K562 (cell line): ENCODE measurements around the gene GPNMB. TPM values are rescaled to one million over a fixed set of nuclear protein-coding genes. Genes with fewer than 3 reads are reported as not detected.

Experiments used
- ATAC-seq: fragments of 200-7000 bp; cut with Tn5 transposase; 3 replicates; pipeline ENCODE4 v1.9.1; 2020; ENCODE audit warnings: moderate library complexity
- BruUV-seq: library from RNA; stranded (reverse); fragments of 400-500 nt; replicated peaks from 2 replicates; lab custom pipeline; 2021; lab: Mats Ljungman, UMichigan
- CTCF ChIA-PET: fragments of 300-600 bp; formaldehyde crosslinking; extraction: SDS; loops from one replicate; lab custom pipeline; 2021; ENCODE audit warnings: low intra/inter-chr PET ratio; lab: Yijun Ruan, JAX
- POLR2A ChIA-PET: fragments of 300-600, 350-650 bp; sonication (Branson Sonifier 250); formaldehyde crosslinking; extraction: SDS; loops from one replicate; lab custom pipeline; 2021; ENCODE audit warnings: antibody characterized with exemption, inconsistent platforms; lab: Yijun Ruan, JAX
- DNase-seq, 4 experiments: peaks; one replicate each; pipeline versions ENCODE4 v3.0.0 to v3.0.0-alpha.2; 2011 to 2018; ENCODE audit warnings: low spot score in 3 of 4, mixed read lengths in 3 of 4; ENCODE audit errors: extremely low read depth in 1 of 4
- FAIRE-seq: peaks from 2 replicates; lab custom pipeline; 2011; peaks lifted over from hg19 to GRCh38; lab: Jason Lieb, UNC
- H2AFZ ChIP-seq: 2 replicates; pipeline ENCODE4 v1.6.0; 2011; ENCODE audit warnings: low read depth, low read length, control low read depth, inconsistent platforms
- H3K27ac ChIP-seq: fragments of 200-600 bp; 3 replicates; pipeline ENCODE4 v1.8.0; 2011; ENCODE audit warnings: low read depth, mild to moderate bottlenecking, control low read depth, inconsistent platforms, low read length, moderate library complexity, mixed read lengths; ENCODE audit errors: extremely low read depth
- H3K27me3 ChIP-seq, 2 experiments: fragments of 300-600 bp in 1 of 2; 2 replicates in 1 of 2; 3 replicates in 1 of 2; pipeline versions ENCODE4 v1.6.0 to v1.8.0; 2011; ENCODE audit warnings: inconsistent platforms in 2 of 2, low read length in 2 of 2, mild to moderate bottlenecking in 1 of 2, mixed read lengths in 1 of 2, moderate library complexity in 1 of 2; ENCODE audit not compliant: control insufficient read depth in 2 of 2, insufficient read depth in 2 of 2
- H3K36me3 ChIP-seq: fragments of 300-600 bp; 3 replicates; pipeline ENCODE4 v1.8.0; 2011; ENCODE audit warnings: mild to moderate bottlenecking, low read length, inconsistent platforms; ENCODE audit not compliant: control insufficient read depth, insufficient read depth
- H3K4me1 ChIP-seq, 2 experiments: fragments of 200-600 bp in 1 of 2; replicated peaks in 1 of 2; 2 replicates in 1 of 2; 3 replicates in 1 of 2; pipeline versions ENCODE4 v1.5.1 to v1.8.0; 2011; ENCODE audit warnings: inconsistent platforms in 2 of 2, low read length in 2 of 2, mild to moderate bottlenecking in 1 of 2, mixed read lengths in 1 of 2, moderate library complexity in 1 of 2; ENCODE audit not compliant: control insufficient read depth in 2 of 2, insufficient read depth in 2 of 2
- H3K4me2 ChIP-seq: 2 replicates; pipeline ENCODE4 v1.6.1; 2011; ENCODE audit warnings: low read length, control low read depth, inconsistent platforms, mixed read lengths; ENCODE audit not compliant: insufficient read depth
- H3K4me3 ChIP-seq: fragments of 200-600 bp; sonication (generic), shearing (Covaris generic); 2 replicates; pipeline ENCODE4 v1.5.1; 2016; ENCODE audit warnings: control low read depth, inconsistent platforms
- H3K79me2 ChIP-seq: fragments of 200-600 bp; 3 replicates; pipeline ENCODE4 v1.8.0; 2011; ENCODE audit warnings: low read length, inconsistent platforms; ENCODE audit not compliant: control insufficient read depth, insufficient read depth
- H3K9ac ChIP-seq, 2 experiments: 2 replicates each; pipeline versions ENCODE4 v1.6.0 to v1.6.1; 2011; ENCODE audit warnings: low read depth in 2 of 2, low read length in 2 of 2, control low read depth in 1 of 2, inconsistent platforms in 1 of 2, mild to moderate bottlenecking in 1 of 2, mixed read lengths in 1 of 2; ENCODE audit not compliant: insufficient read depth in 1 of 2
- H3K9me1 ChIP-seq: one replicate; pipeline ENCODE4 v1.6.0; 2011; ENCODE audit warnings: inconsistent platforms, mild to moderate bottlenecking, low read length, moderate library complexity; ENCODE audit not compliant: control insufficient read depth, insufficient read depth
- H3K9me3 ChIP-seq: replicated peaks from 2 replicates; pipeline ENCODE4 v1.5.1; 2011; ENCODE audit warnings: low read depth, low read length, inconsistent platforms; ENCODE audit not compliant: control insufficient read depth, insufficient read depth
- H4K20me1 ChIP-seq: replicated peaks from 2 replicates; pipeline ENCODE4 v1.6.1; 2011; ENCODE audit warnings: low read length, inconsistent platforms, mixed read lengths; ENCODE audit not compliant: control insufficient read depth, insufficient read depth
- NR3C1 ChIP-seq: sonication (generic); formaldehyde crosslinking; IDR thresholded peaks from 2 replicates; pipeline ENCODE4 v1.8.1; 2022; ENCODE audit warnings: missing genetic modification reagents
- PTTG1 ChIP-seq: fragments of 450-650 bp; IDR thresholded peaks from 2 replicates; pipeline ENCODE4 v1.6.1; 2016; ENCODE audit warnings: low read depth, mild to moderate bottlenecking, missing genetic modification characterization, missing compliant biosample characterization
- RBFOX2 ChIP-seq: fragments of 200-400 bp; formaldehyde crosslinking; IDR thresholded peaks from 2 replicates; pipeline ENCODE4 v1.6.1; 2017; ENCODE audit warnings: low read depth, mild to moderate bottlenecking, low read length, moderate library complexity
- WGBS: fragments of 100-300 bp; shearing (Covaris generic); methylation state at CpG from one replicate; pipeline ENCODE4 v1.1.6; 2016; ENCODE audit warnings: low coverage, mixed read lengths; ENCODE audit not compliant: insufficient coverage; ENCODE audit errors: missing lambda C conversion rate; 5-methylcytosine and 5-hydroxymethylcytosine counted together
- in situ Hi-C: fragments of 300-500 bp; cut with MboI; formaldehyde crosslinking; loops from 4 replicates; pipeline ENCODE4 v1.15.0; 2018; ENCODE audit warnings: inconsistent platforms, mixed read lengths
- intact Hi-C: fragments of 100-400 bp; cut with micrococcal nuclease; formaldehyde crosslinking; loops from 2 replicates; pipeline ENCODE4 v1.14.2; 2022
- polyA plus RNA-seq, 8 experiments: library from polyadenylated mRNA; depleted of rRNA in 4 of 8; stranded (reverse) in 5 of 8; unstranded in 3 of 8; fragments of >200 nt; fragmentation: Nextera tagmentation in 2 of 8; fragmentation: Illumina TruSeq in 1 of 8; extraction: Ambion mirVana in 2 of 8; extraction: Trizol in 1 of 8; gene quantifications; 2 replicates each; pipeline versions ENCODE4 v1.2.1 to v1.2.3, GENCODE V29; 2011 to 2014; ENCODE audit warnings: inconsistent platforms in 1 of 8, missing spikeins in 1 of 8
- total RNA-seq, 7 experiments: library from RNA; depleted of rRNA in 6 of 7; stranded (reverse); fragments of >200 nt in 6 of 7; fragmentation: Illumina TruSeq in 2 of 7; extraction: Trizol in 2 of 7; gene quantifications; 2 replicates each; pipeline versions ENCODE4 v1.2.1 to v1.2.3, GENCODE V29; 2011 to 2021; ENCODE audit warnings: low replicate concordance in 1 of 7
- TF ChIP-seq, protein P1 (sequence below): fragments of 450-650 bp; formaldehyde crosslinking; IDR thresholded peaks from 2 replicates; pipeline ENCODE4 v1.4.0; 2020; ENCODE audit warnings: mild to moderate bottlenecking, moderate library complexity

Gene GPNMB
- total and polyA plus RNA-seq, 9 of the 15 experiments (the other 6 are each of a cell fraction or from before 2014, with no cell fraction given): 0.15 to 0.72 (median 0.33) TPM

DNA sequence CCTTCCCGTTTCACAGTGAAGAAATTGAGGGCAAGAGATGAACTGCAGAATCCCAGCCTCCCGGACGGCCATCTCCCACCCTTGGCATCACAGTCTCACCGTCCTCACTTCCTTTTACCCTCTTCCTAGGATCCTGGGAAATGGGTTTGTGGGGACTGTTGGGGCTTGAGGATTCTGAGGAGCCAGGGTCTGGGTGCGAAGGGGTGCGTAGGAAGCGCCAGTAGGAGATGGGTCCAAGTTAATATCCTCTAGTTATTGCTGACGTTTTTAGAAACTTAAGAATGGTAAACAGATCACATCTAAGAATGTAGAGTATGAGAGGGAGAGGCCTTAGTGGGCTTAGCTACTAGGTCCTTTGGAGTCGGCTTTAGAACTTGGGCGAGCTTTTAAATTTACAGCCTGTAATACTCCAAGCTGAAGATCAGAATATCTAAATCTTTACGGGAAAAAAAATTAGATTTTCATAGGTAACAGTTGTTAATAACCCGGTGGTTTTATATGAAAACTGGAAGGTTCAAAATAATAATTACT lies 53.3 kb downstream of the GPNMB start:
- intact Hi-C loops: loop anchor here (5.0 kb wide), 1 partner anchor 172 kb away; the partner anchor contains the start of gene IGF2BP3
- peak in 1 of 4 experiments; percentile 21 for DNase-seq
- H4K20me1 ChIP-seq: no peaks in the 10 kb centered on the region; the same call in 1 of the 2 replicates
- H3K4me1 ChIP-seq: peaks cover 0 to 13% of the 10 kb centered on the region in 2 experiments; a peak in 4 of 5 replicates
- H3K9ac ChIP-seq: peak overlapping the region; percentile 80 to 99
- CTCF ChIA-PET: no interaction called here
- FAIRE-seq: no peak
- H3K79me2 ChIP-seq: peaks cover 50% of the 10 kb centered on the region
- peak; percentile 17 for ATAC-seq
- no peaks in the 10 kb centered on the region for H3K9me3 ChIP-seq
- H3K4me2 ChIP-seq: peak overlapping the region; percentile 99
- BruUV-seq: TSS peak; percentile 55
- WGBS: 1% methylated on average over 12 of the region's 12 CpGs
- peak overlapping the region; percentile 62 for H3K27ac ChIP-seq
- POLR2A ChIA-PET: interaction anchor here (0.5 to 2.1 kb wide), 5 partner anchors 8 to 115 kb away, joined by 3 to 6 read pairs (median 4); no protein-coding TSS in a partner anchor
- H3K4me3 ChIP-seq: peak overlapping the region; percentile 81
- no peaks in the 10 kb centered on the region for H3K27me3 ChIP-seq
- peak overlapping the region; percentile 93 for H2AFZ ChIP-seq
- H3K36me3 ChIP-seq: peaks cover 35% of the 10 kb centered on the region
- in situ Hi-C loops: no loop called here
- H3K9me1 ChIP-seq: no peaks in the 10 kb centered on the region
- no peak for TF ChIP-seq PTTG1
- TF ChIP-seq NR3C1 (CRISPR knock-in tag): 0 out of 2 replicates have a peak, but pooled peaks have one; percentile 3
- TF ChIP-seq, protein P1, sequence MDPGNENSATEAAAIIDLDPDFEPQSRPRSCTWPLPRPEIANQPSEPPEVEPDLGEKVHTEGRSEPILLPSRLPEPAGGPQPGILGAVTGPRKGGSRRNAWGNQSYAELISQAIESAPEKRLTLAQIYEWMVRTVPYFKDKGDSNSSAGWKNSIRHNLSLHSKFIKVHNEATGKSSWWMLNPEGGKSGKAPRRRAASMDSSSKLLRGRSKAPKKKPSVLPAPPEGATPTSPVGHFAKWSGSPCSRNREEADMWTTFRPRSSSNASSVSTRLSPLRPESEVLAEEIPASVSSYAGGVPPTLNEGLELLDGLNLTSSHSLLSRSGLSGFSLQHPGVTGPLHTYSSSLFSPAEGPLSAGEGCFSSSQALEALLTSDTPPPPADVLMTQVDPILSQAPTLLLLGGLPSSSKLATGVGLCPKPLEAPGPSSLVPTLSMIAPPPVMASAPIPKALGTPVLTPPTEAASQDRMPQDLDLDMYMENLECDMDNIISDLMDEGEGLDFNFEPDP: no peak
- TF ChIP-seq RBFOX2: no peak
